Activated CD8-positive, alpha-beta T cell treated with anti-CD3 and anti-CD28 coated beads for 36 hours (primary cell): ENCODE results near the gene TGIF1. TPM values are rescaled to one million over a fixed set of nuclear protein-coding genes. Genes with fewer than 3 reads are reported as not detected.

ENCODE experiments used
- ATAC-seq: fragments of 200-7000 bp; cut with Tn5 transposase; one replicate; pipeline ENCODE4 v1.10.0; 2021; ENCODE audit warnings: mild to moderate bottlenecking, moderate library complexity
- CTCF ChIA-PET: fragments of 350-600 bp; sonication (Branson Sonifier 250); formaldehyde crosslinking; loops from one replicate; lab custom pipeline; 2021; ENCODE audit warnings: antibody characterized with exemption; lab: Charles Lee
- POLR2A ChIA-PET: fragments of 350-600 bp; sonication (Branson Sonifier 250); formaldehyde crosslinking; loops from one replicate; lab custom pipeline; 2021; ENCODE audit warnings: antibody characterized with exemption; lab: Charles Lee
- DNase-seq: peaks from one replicate; pipeline ENCODE4 v3.0.0-alpha.2; 2020
- H3K27ac Mint-ChIP-seq: one replicate; pipeline ENCODE4 v1.8.0; 2021; ENCODE audit warnings: mild to moderate bottlenecking, mixed read lengths
- H3K27me3 Mint-ChIP-seq: one replicate; pipeline ENCODE4 v1.8.0; 2021; ENCODE audit warnings: mixed read lengths
- H3K36me3 Mint-ChIP-seq: one replicate; pipeline ENCODE4 v1.8.0; 2021; ENCODE audit warnings: low read depth, mixed read lengths
- H3K4me1 Mint-ChIP-seq: one replicate; pipeline ENCODE4 v1.8.0; 2021; ENCODE audit warnings: low read depth, mixed read lengths
- H3K4me3 Mint-ChIP-seq: one replicate; pipeline ENCODE4 v1.8.0; 2021; ENCODE audit warnings: mild to moderate bottlenecking, moderate library complexity, mixed read lengths
- H3K9me3 Mint-ChIP-seq: one replicate; pipeline ENCODE4 v1.8.0; 2021; ENCODE audit warnings: mixed read lengths
- CTCF ChIP-seq: fragments of 200-600 bp; IDR thresholded peaks from one replicate; pipeline ENCODE4 v1.8.0; 2022; ENCODE audit warnings: antibody characterized with exemption, mild to moderate bottlenecking
- intact Hi-C: fragments of 100-400 bp; cut with micrococcal nuclease; formaldehyde crosslinking; loops from one replicate; pipeline ENCODE4 v1.10.0; 2022
- total RNA-seq, 2 experiments: library from RNA; stranded (reverse); gene quantifications; one replicate each; pipeline ENCODE4 v1.2.3, GENCODE V29; 2021

The TGIF1 gene
- total RNA-seq, 2 experiments from 2014 or later: 33.3 to 34.5 TPM

DNA sequence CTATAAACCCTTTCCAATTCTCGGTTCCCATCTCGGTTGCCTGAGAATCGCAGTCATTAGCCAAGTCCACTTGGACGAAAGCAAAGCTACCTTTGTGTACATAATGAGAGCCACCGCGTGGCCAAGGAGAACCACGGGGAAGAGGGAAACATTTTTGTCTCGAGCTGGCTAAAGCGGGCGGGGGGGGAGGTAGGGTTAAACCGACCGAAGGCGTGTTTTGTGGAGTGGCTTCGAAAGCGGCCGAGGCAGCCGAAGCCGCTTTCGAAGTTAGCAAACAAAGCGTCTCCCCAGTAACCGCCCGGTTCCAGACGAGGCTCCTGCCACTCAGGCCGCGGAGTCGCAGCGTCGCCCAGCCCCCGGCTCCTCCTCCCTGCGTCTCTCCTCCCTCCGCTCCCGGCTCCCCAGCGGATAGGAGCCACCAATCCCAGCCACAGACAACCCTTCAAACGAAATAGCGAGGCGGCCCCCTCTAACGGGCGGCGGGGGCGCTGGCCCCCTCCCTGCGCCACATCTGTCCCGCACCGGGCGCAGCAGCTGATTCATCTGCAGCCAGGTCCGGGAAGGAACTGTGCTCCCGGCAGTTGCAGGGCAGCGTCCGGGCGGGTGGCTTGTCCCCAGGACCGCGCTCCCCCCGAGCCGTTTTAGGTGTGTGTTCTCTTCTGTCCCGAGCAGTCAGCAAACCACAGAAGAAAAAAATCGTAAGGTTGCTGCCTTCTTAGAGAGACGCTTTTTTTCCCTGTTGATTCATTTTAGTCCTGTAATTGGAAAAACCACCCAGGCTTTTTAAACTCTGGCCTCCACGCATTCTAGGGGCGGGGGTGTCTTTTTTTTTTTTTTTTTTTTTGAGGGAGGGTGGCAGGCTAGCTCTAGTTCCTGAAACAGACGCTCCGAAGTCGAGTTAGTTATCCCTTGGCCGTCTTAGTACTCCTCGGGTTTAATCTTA lies 1.8 kb upstream of the TGIF1 start:
- ATAC-seq: peak; percentile 69
- peak overlapping the region; percentile 92 for H3K27ac Mint-ChIP-seq
- no peaks in the 10 kb centered on the region for H3K9me3 Mint-ChIP-seq
- CTCF ChIA-PET: interaction anchor here (0.6 to 3.5 kb wide), 10 partner anchors 8 to 218 kb away, joined by 3 to 21 read pairs (median 4); no protein-coding TSS in a partner anchor
- POLR2A ChIA-PET: interaction anchor here (0.5 to 3.0 kb wide), 12 partner anchors 13 to 217 kb away, joined by 3 to 11 read pairs (median 4); no protein-coding TSS in a partner anchor
- peaks cover 19% of the 10 kb centered on the region for H3K4me1 Mint-ChIP-seq
- peaks cover 20% of the 10 kb centered on the region for H3K36me3 Mint-ChIP-seq
- TF ChIP-seq CTCF: no peak
- H3K4me3 Mint-ChIP-seq: peak overlapping the region; percentile 94
- intact Hi-C loops: no loop called here
- H3K27me3 Mint-ChIP-seq: no peaks in the 10 kb centered on the region
- peak; percentile 92 for DNase-seq

DNA sequence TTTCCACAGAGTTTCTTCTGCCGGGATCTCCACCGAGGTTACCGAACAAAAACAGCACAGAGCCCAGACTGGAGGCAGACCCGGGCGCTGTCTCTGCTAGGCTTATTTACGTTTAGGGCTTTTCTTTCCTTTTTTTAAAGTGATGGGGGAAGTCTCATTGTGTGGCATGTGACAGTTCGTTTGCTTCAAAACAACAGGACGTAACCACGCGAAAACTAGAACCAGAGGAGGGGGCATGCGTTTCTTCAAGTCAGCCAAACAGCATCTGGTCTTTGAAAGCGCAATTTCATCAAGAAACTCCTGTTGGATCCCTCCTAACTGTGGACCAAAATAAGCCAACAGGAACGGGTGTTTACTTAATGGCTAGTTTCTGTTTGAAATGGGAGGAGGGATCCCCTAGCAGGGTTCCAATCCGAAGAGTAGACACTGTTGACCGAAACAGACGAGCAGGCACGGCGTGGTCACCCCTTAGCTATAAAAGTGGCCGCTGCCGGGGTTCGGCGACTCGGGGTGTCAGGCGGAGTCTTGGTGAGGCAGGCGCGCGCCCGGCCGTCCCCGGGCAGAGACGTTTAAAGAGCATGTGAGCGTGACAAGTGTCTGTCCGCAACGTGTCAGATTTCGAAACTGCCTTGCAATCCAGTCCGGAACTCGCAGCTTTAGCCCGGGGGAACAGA lies 997 bp upstream of the TGIF1 start:
- POLR2A ChIA-PET: interaction anchor here (0.6 to 3.0 kb wide), 9 partner anchors 9 to 793 kb away, joined by 3 to 11 read pairs (median 4); partner anchors contain the start of gene SMCHD1
- peak overlapping the region; percentile 92 for H3K27ac Mint-ChIP-seq
- H3K36me3 Mint-ChIP-seq: peaks cover 21% of the 10 kb centered on the region
- CTCF ChIA-PET: interaction anchor here (0.6 to 3.5 kb wide), 3 partner anchors 145 to 156 kb away, joined by 3 to 21 read pairs (median 3); no protein-coding TSS in a partner anchor
- peak overlapping the region; percentile 94 for H3K4me3 Mint-ChIP-seq
- intact Hi-C loops: no loop called here
- H3K9me3 Mint-ChIP-seq: no peaks in the 10 kb centered on the region
- ATAC-seq: peak; percentile 28
- H3K4me1 Mint-ChIP-seq: peaks cover 24% of the 10 kb centered on the region
- DNase-seq: peak; percentile 89
- no peak for TF ChIP-seq CTCF
- no peaks in the 10 kb centered on the region for H3K27me3 Mint-ChIP-seq

GRCh38 chr18:3449512-3450011 lies 410 bp upstream of the TGIF1 start:
- intact Hi-C loops: loop anchor here (2.0 to 5.0 kb wide), 4 partner anchors 145 to 218 kb away; partner anchors contain the start of gene MYL12B
- Mint-ChIP-seq H3K4me1 (peaks cover 28% of the 10 kb centered on the region), H3K36me3 (peaks cover 21% of the 10 kb centered on the region), H3K27ac (peak overlapping the region; percentile 92), H3K27me3 (no peaks in the 10 kb centered on the region), H3K4me3 (peak overlapping the region; percentile 94), H3K9me3 (no peaks in the 10 kb centered on the region)
- ATAC-seq (no peak), DNase-seq (peak; percentile 84)
- ChIA-PET CTCF (interaction anchor here (1.3 kb wide), 1 partner anchor 145 kb away, joined by 3 read pairs; no protein-coding TSS in a partner anchor), POLR2A (interaction anchor here (0.6 to 3.0 kb wide), 9 partner anchors 9 to 794 kb away, joined by 3 to 11 read pairs (median 4); partner anchors contain the start of gene SMCHD1)
- no peak for TF ChIP-seq CTCF

DNA sequence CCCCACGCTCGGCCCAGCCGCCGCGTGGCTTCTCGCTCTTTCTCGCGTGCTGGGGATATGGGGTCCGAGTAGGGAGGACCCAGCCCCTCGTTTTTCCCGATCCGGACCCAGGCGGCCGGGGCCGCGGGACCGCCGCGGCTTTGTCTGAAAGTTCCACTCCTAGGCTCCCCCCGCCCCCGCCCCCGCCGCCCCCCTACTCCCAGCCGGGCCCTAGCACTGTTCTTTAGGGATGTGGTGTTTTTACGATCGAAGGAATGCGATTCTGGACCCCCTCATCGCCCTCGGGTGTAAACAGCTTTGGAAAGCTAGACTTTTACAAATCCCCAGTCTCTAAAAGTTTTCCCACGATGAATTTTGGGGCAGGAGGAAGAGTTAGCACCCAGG lies 819 bp downstream of the TGIF1 start:
- DNase-seq (no peak), ATAC-seq (no peak)
- Mint-ChIP-seq H3K27ac (peak overlapping the region; percentile 99), H3K27me3 (no peaks in the 10 kb centered on the region), H3K4me1 (peaks cover 40% of the 10 kb centered on the region), H3K9me3 (no peaks in the 10 kb centered on the region), H3K36me3 (peaks cover 21% of the 10 kb centered on the region), H3K4me3 (peak overlapping the region; percentile 94)
- intact Hi-C loops: loop anchor here (2.0 to 5.0 kb wide), 4 partner anchors 144 to 217 kb away; partner anchors contain the start of gene MYL12B
- ChIA-PET POLR2A (interaction anchor here (0.6 to 2.8 kb wide), 12 partner anchors 62 to 795 kb away, joined by 3 to 33 read pairs (median 3); partner anchors contain the start of genes MYL12A and SMCHD1), CTCF (interaction anchor here (0.8 to 5.3 kb wide), 5 partner anchors 9 to 215 kb away, joined by 3 to 50 read pairs (median 3); no protein-coding TSS in a partner anchor)
- TF ChIP-seq CTCF: no peak
